AG04450 (cell line): ENCODE data around the gene CASKIN1. TPM values are rescaled to one million over a fixed set of nuclear protein-coding genes. Genes with fewer than 3 reads are reported as not detected.

Experiments
- CTCF ChIA-PET: fragments of 300-600, 350-600 bp; formaldehyde crosslinking; extraction: SDS; loops from one replicate; lab custom pipeline; 2022; ENCODE audit warnings: antibody characterized with exemption, inconsistent platforms; lab: Charles Lee
- POLR2A ChIA-PET: fragments of 350-600 bp; formaldehyde crosslinking; extraction: SDS; loops from one replicate; lab custom pipeline; 2021; ENCODE audit warnings: antibody characterized with exemption, inconsistent platforms; lab: Yijun Ruan, JAX
- DNase-seq: peaks from one replicate; pipeline ENCODE4 v3.0.0-alpha.2; 2011; ENCODE audit warnings: low read depth, low spot score
- H3K27ac ChIP-seq: one replicate; pipeline ENCODE4 v1.5.1; 2012; ENCODE audit warnings: low read depth, low read length, control low read depth
- H3K27me3 ChIP-seq: one replicate; pipeline ENCODE4 v1.6.0; 2012; ENCODE audit warnings: low read length; ENCODE audit not compliant: control insufficient read depth, insufficient read depth
- H3K4me3 ChIP-seq: 2 replicates; pipeline ENCODE4 v1.5.1; 2011; ENCODE audit warnings: mild to moderate bottlenecking, low read depth, low read length, control low read depth
- H3K9me3 ChIP-seq: 2 replicates; pipeline ENCODE4 v1.5.1; 2012; ENCODE audit warnings: low read length; ENCODE audit not compliant: control insufficient read depth, insufficient read depth
- CTCF ChIP-seq: IDR thresholded peaks from 2 replicates; pipeline ENCODE4 v1.5.1; 2011; ENCODE audit warnings: low read depth, low read length, control low read depth, inconsistent platforms
- polyA plus RNA-seq: library from polyadenylated mRNA; depleted of rRNA; stranded (reverse); fragments of >200 nt; gene quantifications from 2 replicates; pipeline ENCODE4 v1.2.3, GENCODE V29; 2011

The CASKIN1 gene
- polyA plus RNA-seq, 1 experiment: 0.02 TPM

DNA sequence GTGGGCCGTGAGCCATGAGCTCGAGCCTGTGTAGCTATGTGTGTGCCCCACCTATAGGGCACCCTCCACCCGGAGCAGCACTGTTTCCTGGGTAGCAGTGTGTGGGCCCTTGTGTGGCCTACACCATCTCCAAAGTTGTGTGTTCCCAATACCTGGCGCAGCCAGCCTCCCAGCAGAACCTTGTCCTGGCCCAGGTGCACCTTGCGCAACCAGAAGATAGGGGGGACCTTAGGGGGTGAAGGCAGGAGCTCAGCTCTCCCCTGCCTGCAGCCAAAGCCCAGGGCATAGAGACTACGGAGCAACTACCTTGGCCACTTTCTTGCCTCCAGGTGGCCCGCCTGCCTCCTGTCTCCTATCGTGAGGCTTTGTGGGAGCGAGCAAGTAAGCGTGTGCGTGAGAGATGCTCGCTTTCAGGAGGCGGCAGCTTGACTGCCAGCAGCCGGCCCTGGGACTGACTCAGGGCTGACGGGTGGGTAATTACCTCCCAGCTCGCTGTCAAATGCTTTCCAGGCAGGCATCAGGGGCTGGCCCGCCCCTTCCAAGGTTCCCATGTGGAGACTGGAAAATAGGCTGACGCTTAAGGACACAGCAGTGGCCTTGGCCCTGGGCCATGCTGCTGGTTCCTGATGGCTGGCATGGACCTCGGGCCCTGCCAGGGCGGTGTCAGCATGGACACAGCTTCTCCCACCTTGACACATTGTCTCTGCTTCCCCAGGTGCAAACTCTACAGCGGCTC lies 21.8 kb downstream of the CASKIN1 start:
- POLR2A ChIA-PET: interaction anchor here (1.3 kb wide), 1 partner anchor 19 kb away, joined by 5 read pairs; the partner anchor contains the start of gene TRAF7

DNA sequence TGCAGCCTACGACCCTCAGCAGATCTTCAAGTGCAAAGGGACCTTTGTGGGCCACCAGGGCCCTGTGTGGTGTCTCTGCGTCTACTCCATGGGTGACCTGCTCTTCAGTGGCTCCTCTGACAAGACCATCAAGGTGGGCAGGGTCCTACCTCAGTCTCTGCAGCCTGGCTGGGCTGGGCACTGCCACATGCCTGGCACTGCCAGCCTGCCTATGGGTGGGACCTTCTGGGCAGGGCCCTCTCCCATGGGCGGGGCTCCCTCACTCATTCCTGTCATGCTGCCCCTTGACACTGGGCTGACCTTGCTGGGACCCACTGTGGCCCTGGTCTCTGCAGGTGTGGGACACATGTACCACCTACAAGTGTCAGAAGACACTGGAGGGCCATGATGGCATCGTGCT lies 22.5 kb downstream of the CASKIN1 start:
- no peak overlapping the region for H3K27ac ChIP-seq
- ChIA-PET POLR2A (interaction anchor here (2.8 kb wide), 1 partner anchor 18 kb away, joined by 13 read pairs; the partner anchor contains the start of gene TRAF7), CTCF (no interaction called here)
- no peak for TF ChIP-seq CTCF
- H3K4me3 ChIP-seq: no peak overlapping the region
- DNase-seq: no peak
- peaks cover 7% of the 10 kb centered on the region; the same call in 1 of the 2 replicates for H3K9me3 ChIP-seq
- H3K27me3 ChIP-seq: no peaks in the 10 kb centered on the region

More for the DNA sequence above, 21.8 kb downstream of the CASKIN1 start:
- H3K27me3 ChIP-seq: no peaks in the 10 kb centered on the region
- CTCF ChIA-PET: no interaction called here
- DNase-seq: no peak
- H3K9me3 ChIP-seq: peaks cover 7% of the 10 kb centered on the region; the same call in 1 of the 2 replicates
- no peak for TF ChIP-seq CTCF
- no peak overlapping the region for H3K27ac ChIP-seq
- no peak overlapping the region for H3K4me3 ChIP-seq

DNA sequence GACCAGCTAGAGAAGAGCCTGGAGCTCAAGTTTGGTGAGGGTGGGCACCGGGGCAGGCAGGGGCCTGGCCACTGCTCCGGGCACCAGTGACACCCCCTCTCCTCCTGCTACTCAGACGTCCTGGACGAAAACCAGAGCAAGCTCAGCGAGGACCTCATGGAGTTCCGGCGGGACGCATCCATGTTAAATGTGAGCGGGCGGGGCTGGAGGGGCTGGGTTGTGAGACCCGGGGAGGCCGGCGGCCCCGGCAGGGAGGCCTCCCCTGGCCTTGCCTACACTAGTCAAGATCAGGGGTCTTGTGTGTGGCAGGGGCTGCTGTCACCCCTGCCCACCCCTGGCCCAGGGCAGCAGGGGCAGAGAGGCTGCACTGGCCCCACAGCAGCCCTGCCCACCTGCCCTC lies 23.0 kb downstream of the CASKIN1 start:
- H3K4me3 ChIP-seq: no peak overlapping the region
- no peak for TF ChIP-seq CTCF
- ChIA-PET POLR2A (interaction anchor here (2.8 kb wide), 1 partner anchor 18 kb away, joined by 13 read pairs; the partner anchor contains the start of gene TRAF7), CTCF (no interaction called here)
- peaks cover 5% of the 10 kb centered on the region; the same call in 1 of the 2 replicates for H3K9me3 ChIP-seq
- DNase-seq: no peak
- H3K27me3 ChIP-seq: no peaks in the 10 kb centered on the region
- no peak overlapping the region for H3K27ac ChIP-seq

GRCh38 chr16:2172688-2173335 lies 23.6 kb downstream of the CASKIN1 start:
- ChIA-PET POLR2A (interaction anchor here (2.8 kb wide), 1 partner anchor 17 kb away, joined by 13 read pairs; the partner anchor contains the start of gene TRAF7), CTCF (no interaction called here)
- TF ChIP-seq CTCF: no peak
- no peak for DNase-seq
- H3K9me3 ChIP-seq: peaks cover 4% of the 10 kb centered on the region; the same call in 1 of the 2 replicates
- H3K27ac ChIP-seq: no peak overlapping the region
- no peaks in the 10 kb centered on the region for H3K27me3 ChIP-seq
- H3K4me3 ChIP-seq: no peak overlapping the region
